Neural progenitor cell (in vitro differentiated cells): ENCODE results near the gene PDK4. TPM values are rescaled to one million over a fixed set of nuclear protein-coding genes. Genes with fewer than 3 reads are reported as not detected.

Experiments used
- DNase-seq: peaks from one replicate; pipeline ENCODE4 v3.0.0-alpha.2; 2016; ENCODE audit warnings: low spot score
- H2AFZ ChIP-seq: fragments of 200-600 bp; sonication (generic); replicated peaks from 2 replicates; pipeline ENCODE4 v1.6.1; 2016; ENCODE audit warnings: antibody characterized with exemption
- H3F3A ChIP-seq: fragments of 200-600 bp; sonication (generic); 2 replicates; pipeline ENCODE4 v1.6.1; 2016; ENCODE audit warnings: antibody characterized with exemption, low read depth
- H3K27ac ChIP-seq: fragments of 200-600 bp; sonication (generic); 2 replicates; pipeline ENCODE4 v1.5.1; 2016; ENCODE audit warnings: mild to moderate bottlenecking
- H3K27me3 ChIP-seq: fragments of 200-600 bp; sonication (generic); 2 replicates; pipeline ENCODE4 v1.6.1; 2016; ENCODE audit warnings: mild to moderate bottlenecking, moderate library complexity
- H3K36me3 ChIP-seq: fragments of 200-600 bp; sonication (generic); 2 replicates; pipeline ENCODE4 v1.5.1; 2016
- H3K4me1 ChIP-seq: fragments of 200-600 bp; sonication (generic); 2 replicates; pipeline ENCODE4 v1.6.1; 2016; ENCODE audit warnings: mixed run types
- H3K4me2 ChIP-seq: fragments of 200-600 bp; sonication (generic); 2 replicates; pipeline ENCODE4 v1.6.1; 2016
- H3K4me3 ChIP-seq: fragments of 200-600 bp; sonication (generic); 2 replicates; pipeline ENCODE4 v1.5.1; 2016
- H3K79me2 ChIP-seq: fragments of 200-600 bp; sonication (generic); 2 replicates; pipeline ENCODE4 v1.6.1; 2016; ENCODE audit warnings: low read depth
- H3K9ac ChIP-seq: fragments of 200-600 bp; sonication (generic); 2 replicates; pipeline ENCODE4 v1.6.1; 2016
- H3K9me3 ChIP-seq: fragments of 200-600 bp; sonication (generic); 2 replicates; pipeline ENCODE4 v1.5.1; 2016; ENCODE audit warnings: low read depth
- H4K20me1 ChIP-seq: fragments of 200-600 bp; sonication (generic); 2 replicates; pipeline ENCODE4 v1.6.1; 2016; ENCODE audit warnings: low read depth
- H3K27ac Mint-ChIP-seq: 3 replicates; pipeline ENCODE4 v1.8.0; 2021; ENCODE audit warnings: mixed read lengths
- H3K27me3 Mint-ChIP-seq: 2 replicates; pipeline ENCODE4 v1.8.0; 2022; ENCODE audit warnings: low read depth, mild to moderate bottlenecking, inconsistent platforms, moderate library complexity, mixed read lengths; ENCODE audit not compliant: insufficient read depth
- H3K36me3 Mint-ChIP-seq: 3 replicates; pipeline ENCODE4 v1.8.0; 2021; ENCODE audit warnings: mixed read lengths
- H3K4me1 Mint-ChIP-seq: 3 replicates; pipeline ENCODE4 v1.8.0; 2021; ENCODE audit warnings: mixed read lengths
- H3K4me3 Mint-ChIP-seq: 3 replicates; pipeline ENCODE4 v1.8.0; 2021; ENCODE audit warnings: mild to moderate bottlenecking, moderate library complexity, mixed read lengths
- H3K9me3 Mint-ChIP-seq: 3 replicates; pipeline ENCODE4 v1.8.0; 2020; ENCODE audit warnings: mixed read lengths
- CTCF ChIP-seq: fragments of 200-600 bp; sonication (generic); IDR thresholded peaks from 2 replicates; pipeline ENCODE4 v1.5.1; 2017; ENCODE audit warnings: antibody characterized with exemption, mild to moderate bottlenecking
- EZH2 ChIP-seq: fragments of 200-600 bp; sonication (generic); IDR thresholded peaks from 2 replicates; pipeline ENCODE4 v1.6.1; 2017; ENCODE audit warnings: antibody characterized with exemption, mild to moderate bottlenecking, moderate library complexity
- EZH2phosphoT487 ChIP-seq: fragments of 200-600 bp; sonication (generic); IDR thresholded peaks from 2 replicates; pipeline ENCODE4 v1.6.1; 2017; ENCODE audit warnings: antibody characterized with exemption
- total RNA-seq: library from RNA; depleted of rRNA; stranded (reverse); fragments of >200 nt; gene quantifications from 2 replicates; pipeline ENCODE4 v1.2.3, GENCODE V29; 2015; ENCODE audit warnings: low replicate concordance

Gene PDK4
- total RNA-seq, 1 donor from 2014 or later = not detected

- Histone ChIP-seq H3K4me2 (no peak overlapping the region), H3K4me1 (no peaks in the 10 kb centered on the region), H3K9me3 (no peaks in the 10 kb centered on the region), H3K79me2 (no peaks in the 10 kb centered on the region), H3K4me3 (no peak overlapping the region), H3F3A (no peaks in the 10 kb centered on the region), H2AFZ (no peak overlapping the region), H3K36me3 (no peaks in the 10 kb centered on the region), H3K9ac (no peak overlapping the region), H3K27me3 (no peaks in the 10 kb centered on the region), H4K20me1 (no peaks in the 10 kb centered on the region), H3K27ac (no peak overlapping the region)
- DNase-seq = no peak
- Mint-ChIP-seq H3K36me3 (no peaks in the 10 kb centered on the region), H3K4me1 (no peaks in the 10 kb centered on the region), H3K9me3 (no peaks in the 10 kb centered on the region), H3K4me3 (no peak overlapping the region), H3K27me3 (no peaks in the 10 kb centered on the region), H3K27ac (no peak overlapping the region)
- TF ChIP-seq EZH2phosphoT487 (no peak), EZH2 (no peak), CTCF (no peak)
Measured at GRCh38 chr7:95584769-95585425, 11.4 kb downstream of the PDK4 start.

- H3K27me3 ChIP-seq = no peaks in the 10 kb centered on the region
- H3F3A ChIP-seq = no peaks in the 10 kb centered on the region
- no peaks in the 10 kb centered on the region for H3K4me1 ChIP-seq
- no peaks in the 10 kb centered on the region for H4K20me1 ChIP-seq
- Mint-ChIP-seq H3K36me3 (no peaks in the 10 kb centered on the region), H3K27ac (no peak overlapping the region), H3K4me3 (no peak overlapping the region), H3K9me3 (no peaks in the 10 kb centered on the region), H3K4me1 (no peaks in the 10 kb centered on the region), H3K27me3 (no peaks in the 10 kb centered on the region)
- H3K36me3 ChIP-seq = no peaks in the 10 kb centered on the region
- H3K4me3 ChIP-seq = no peak overlapping the region
- H3K27ac ChIP-seq = no peak overlapping the region
- TF ChIP-seq CTCF = no peak
- no peak for TF ChIP-seq EZH2phosphoT487
- TF ChIP-seq EZH2 = no peak
- H3K4me2 ChIP-seq = no peak overlapping the region
- H3K9me3 ChIP-seq = no peaks in the 10 kb centered on the region
- no peak for DNase-seq
- no peaks in the 10 kb centered on the region for H3K79me2 ChIP-seq
- H3K9ac ChIP-seq = no peak overlapping the region
- no peak overlapping the region for H2AFZ ChIP-seq
Measured at GRCh38 chr7:95583834-95584621, 12.3 kb downstream of the PDK4 start.

- Histone ChIP-seq H3K9me3 (no peaks in the 10 kb centered on the region), H4K20me1 (no peaks in the 10 kb centered on the region), H3F3A (no peaks in the 10 kb centered on the region), H3K4me1 (no peaks in the 10 kb centered on the region), H3K79me2 (no peaks in the 10 kb centered on the region), H3K4me2 (no peak overlapping the region), H3K27ac (no peak overlapping the region), H3K27me3 (no peaks in the 10 kb centered on the region), H2AFZ (no peak overlapping the region), H3K4me3 (no peak overlapping the region), H3K36me3 (no peaks in the 10 kb centered on the region), H3K9ac (no peak overlapping the region)
- no peak for DNase-seq
- TF ChIP-seq CTCF (no peak), EZH2phosphoT487 (no peak), EZH2 (no peak)
- no peak overlapping the region for H3K27ac Mint-ChIP-seq
- no peaks in the 10 kb centered on the region for H3K36me3 Mint-ChIP-seq
- no peaks in the 10 kb centered on the region for H3K4me1 Mint-ChIP-seq
- no peak overlapping the region for H3K4me3 Mint-ChIP-seq
- H3K9me3 Mint-ChIP-seq = no peaks in the 10 kb centered on the region
- no peaks in the 10 kb centered on the region for H3K27me3 Mint-ChIP-seq
Measured at GRCh38 chr7:95582578-95583293, 13.6 kb downstream of the PDK4 start.
